AG10803 (cell line): Measurements from ENCODE around the gene CPEB1.
"Not testable (repeated sequence)": the region's sequence is repeated elsewhere in the genome, so short reads cannot be mapped to it uniquely, and the experiment has no call there.

Experiments
- DNase-seq: peaks from one replicate; pipeline ENCODE4 v3.0.0; 2010; ENCODE audit warnings: low read depth
- H3K4me3 ChIP-seq: 2 replicates; pipeline ENCODE4 v1.5.1; 2011; ENCODE audit warnings: mild to moderate bottlenecking, low read length, control low read depth
- CTCF ChIP-seq: conservative IDR thresholded peaks from 2 replicates; pipeline ENCODE4 v1.5.1; 2011; ENCODE audit warnings: mild to moderate bottlenecking, low read length, control low read depth, inconsistent platforms

Gene CPEB1

DNA sequence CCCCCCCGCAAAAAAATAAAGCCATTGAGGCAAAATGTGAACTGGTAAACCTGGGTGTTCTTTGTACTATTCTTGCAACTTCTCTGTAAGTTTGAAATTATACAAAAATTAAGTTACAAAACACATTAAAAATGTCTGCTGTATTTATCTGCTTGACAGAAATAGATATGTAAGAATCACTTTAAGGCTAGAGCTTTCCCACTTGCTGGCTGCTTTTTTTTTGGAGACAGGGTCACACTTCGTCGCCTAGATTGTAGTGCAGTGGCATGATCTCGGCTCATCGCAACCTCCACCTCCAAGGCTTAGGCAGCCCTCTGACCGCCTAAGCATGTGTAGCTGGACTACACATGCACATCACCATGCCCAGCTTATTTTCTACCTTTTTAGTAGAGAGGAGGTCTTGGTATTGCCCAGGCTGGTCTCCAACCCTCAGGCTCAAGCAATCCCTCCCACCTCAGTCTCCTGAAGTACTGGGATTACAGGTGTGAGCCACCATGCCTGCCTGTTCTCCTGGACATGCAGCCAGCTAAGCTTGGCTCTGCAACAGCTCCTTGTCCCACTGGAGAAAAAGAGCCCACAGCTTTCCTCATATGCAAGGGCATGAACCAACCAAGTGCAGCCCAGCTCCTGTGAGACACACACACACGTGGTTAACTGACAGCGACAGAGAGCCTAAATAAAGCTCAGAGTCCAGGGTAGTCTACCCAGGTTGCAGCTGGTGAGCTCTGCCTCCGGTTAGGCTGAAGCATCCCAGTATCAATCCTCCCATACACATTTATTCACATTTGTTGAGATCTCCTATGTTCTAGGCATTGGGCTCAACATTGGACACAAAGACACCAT lies 111.4 kb downstream of the CPEB1 start:
- no peak for TF ChIP-seq CTCF
- no peak overlapping the region for H3K4me3 ChIP-seq
- DNase-seq: no peak

DNA sequence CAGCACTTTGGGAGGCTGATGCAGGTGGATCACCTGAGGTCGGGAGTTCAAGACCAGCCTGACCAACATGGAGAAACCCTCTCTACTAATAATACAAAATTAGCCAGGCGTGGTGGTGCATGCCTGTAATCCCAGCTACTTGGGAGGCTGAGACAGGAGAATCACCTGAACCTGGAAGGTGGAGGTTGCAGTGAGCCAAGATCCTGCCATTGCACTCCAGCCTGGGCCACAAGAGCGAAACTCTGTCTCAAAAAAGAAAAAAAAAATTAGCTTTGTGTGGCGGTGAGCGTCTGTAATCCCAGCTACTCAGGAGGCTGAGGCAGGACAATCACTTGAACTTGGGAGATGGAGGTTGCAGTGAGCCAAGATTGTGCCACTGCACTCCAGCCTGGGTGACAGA lies 112.0 kb downstream of the CPEB1 start:
- DNase-seq, H3K4me3 ChIP-seq: not testable (repeated sequence)

GRCh38 chr15:82534457-82534861 lies 112.7 kb downstream of the CPEB1 start:
- not testable (repeated sequence) for DNase-seq

GRCh38 chr15:82533801-82534200 lies 113.4 kb downstream of the CPEB1 start:
- no peak overlapping the region for H3K4me3 ChIP-seq

More at GRCh38 chr15:82534457-82534861, 112.7 kb downstream of the CPEB1 start:
- H3K4me3 ChIP-seq: not testable (repeated sequence)

DNA sequence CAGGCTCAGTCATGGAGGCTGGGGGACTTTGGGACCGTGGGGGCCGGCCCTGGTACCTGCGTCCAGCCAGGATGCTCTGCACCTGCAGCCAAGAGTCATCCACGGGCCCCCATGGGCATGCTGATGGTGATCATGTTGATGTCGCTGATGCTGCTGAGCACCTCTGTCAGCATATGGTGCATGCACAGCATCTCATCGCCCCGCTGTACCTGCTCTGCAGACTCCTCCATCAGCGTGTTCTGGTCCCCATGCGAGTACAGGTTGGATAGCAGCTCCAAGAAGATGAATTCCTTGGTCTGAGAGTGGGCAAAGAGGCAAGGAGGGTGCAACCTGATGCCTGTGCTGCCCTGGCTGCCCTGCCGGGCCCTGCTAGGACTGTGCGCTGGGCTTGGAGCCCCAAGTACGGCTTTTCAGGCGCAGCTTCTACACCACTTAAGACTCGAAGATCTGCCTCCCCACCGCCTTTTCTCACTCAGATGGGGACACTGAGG lies 114.1 kb downstream of the CPEB1 start:
- TF ChIP-seq CTCF: no peak
- H3K4me3 ChIP-seq: no peak overlapping the region
- no peak for DNase-seq

More at GRCh38 chr15:82533801-82534200, 113.4 kb downstream of the CPEB1 start:
- TF ChIP-seq CTCF: no peak
- DNase-seq: no peak

DNA sequence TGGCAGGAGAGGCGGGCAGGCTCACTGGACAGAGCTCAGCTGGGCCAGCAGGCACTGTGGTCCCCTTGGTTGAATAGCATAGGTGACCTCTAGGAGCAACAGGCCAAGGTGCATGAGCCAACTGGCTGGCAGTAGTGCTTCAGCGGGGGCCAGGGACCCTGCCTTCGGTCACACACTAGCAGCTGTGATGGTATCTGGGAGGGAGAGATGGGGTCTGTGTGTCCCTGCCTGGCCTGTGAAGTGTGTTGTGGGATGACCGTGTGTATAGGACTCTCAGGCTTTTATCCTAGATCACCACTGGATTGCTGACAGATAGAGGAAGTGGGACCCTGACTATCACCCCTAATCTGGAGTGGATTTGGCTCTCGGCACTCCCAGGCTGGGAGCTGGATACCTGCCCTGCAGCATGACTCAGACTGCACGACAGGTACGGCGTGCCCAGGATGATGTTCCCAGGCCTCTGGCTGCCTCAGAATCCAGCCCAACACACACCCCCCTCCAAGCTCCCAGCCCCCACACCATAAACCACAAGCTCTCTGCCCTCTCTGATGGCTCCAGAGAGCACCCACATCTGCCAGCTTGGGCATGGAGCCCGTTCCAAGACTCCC lies 114.7 kb downstream of the CPEB1 start:
- no peak for DNase-seq
- no peak overlapping the region for H3K4me3 ChIP-seq
- TF ChIP-seq CTCF: no peak

DNA sequence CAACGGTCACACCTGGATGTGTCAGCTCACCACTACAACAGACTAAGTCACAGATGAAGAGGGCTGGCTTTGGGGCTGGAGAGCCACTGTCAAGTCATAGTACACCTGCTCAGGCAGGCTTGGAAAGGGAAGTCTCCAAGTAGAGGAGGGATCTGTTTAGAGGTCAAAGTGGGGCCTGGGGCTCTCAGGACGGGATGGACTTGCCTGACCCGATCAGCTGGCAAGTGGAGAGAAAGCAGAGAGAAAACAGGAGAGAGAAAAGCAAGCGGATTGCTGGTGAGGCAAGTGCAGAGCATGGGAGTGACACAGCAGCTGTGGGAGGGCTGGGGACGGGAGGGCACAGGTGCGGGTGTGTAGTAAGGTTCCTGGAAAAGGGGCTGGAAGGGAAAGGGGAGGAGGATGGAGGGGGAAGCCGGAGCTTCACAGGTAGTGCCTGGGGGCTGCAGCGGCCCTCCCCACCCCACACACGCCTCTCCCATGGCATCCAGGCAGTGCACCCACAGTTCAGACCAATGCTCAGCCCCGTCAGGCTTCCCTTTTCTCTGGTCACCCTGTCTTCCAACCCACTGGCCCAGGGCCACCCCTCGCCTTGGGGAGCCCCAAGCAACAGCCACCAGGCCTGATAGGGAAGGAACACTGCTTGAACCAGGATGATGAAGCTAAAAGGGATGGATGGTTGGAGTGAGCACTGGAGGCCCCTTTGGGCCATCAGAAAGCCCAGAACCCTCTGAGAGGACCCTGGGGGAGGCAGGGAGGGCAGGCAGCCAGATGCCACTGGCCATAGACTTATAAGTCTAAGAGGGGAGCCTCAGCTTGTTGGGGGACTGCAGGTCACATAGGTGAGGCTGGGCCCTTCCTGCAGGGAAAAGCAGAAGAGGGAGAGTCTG lies 115.4 kb downstream of the CPEB1 start:
- no peak for DNase-seq
- H3K4me3 ChIP-seq: no peak overlapping the region
- TF ChIP-seq CTCF: no peak
